Measurements from ENCODE around the gene ZIC5. TPM values are rescaled to one million over a fixed set of nuclear protein-coding genes. Genes with fewer than 3 reads are reported as not detected.

The ZIC5 gene
- total and polyA plus RNA-seq, 12 donors = 0.04 TPM; not detected in 11

GRCh38 chr13:99997702-99998214 lies 26.2 kb upstream of the ZIC5 start:
- Histone ChIP-seq H3K4me1 (replicated peaks in 1 of 2) (no peaks in the 10 kb centered on the region), H3K4me3 (no peak overlapping the region), H3K27me3 (peaks cover 64% of the 10 kb centered on the region), H3K27ac (no peak overlapping the region), H3K9me3 (replicated peaks in 1 of 3) (no peaks in the 10 kb centered on the region), H3K36me3 (replicated peaks in 1 of 2) (no peaks in the 10 kb centered on the region)
- intact Hi-C loops (cut with DNase I) = no loop called here
- WGBS, 4 donors = 47 to 91% (median 50%) methylated on average over 12 to 40 of the region's 40 CpGs
- TF ChIP-seq POLR2A (IDR thresholded peaks at IDR 0.05) (no peak), CTCF (IDR thresholded peaks at IDR 0.05) (no peak)
- DNase-seq = no peak

GRCh38 chr13:99996381-99996973 lies 24.9 kb upstream of the ZIC5 start:
- Histone ChIP-seq H3K27me3 (peaks cover 76% of the 10 kb centered on the region), H3K9me3 (replicated peaks in 1 of 3) (no peaks in the 10 kb centered on the region), H3K4me3 (no peak overlapping the region), H3K36me3 (replicated peaks in 1 of 2) (no peaks in the 10 kb centered on the region), H3K27ac (no peak overlapping the region), H3K4me1 (replicated peaks in 1 of 2) (no peaks in the 10 kb centered on the region)
- 26 to 29% (median 28%) methylated on average over 8 of the region's 8 CpGs for WGBS, 4 donors
- intact Hi-C loops (cut with DNase I) = no loop called here
- no peak for DNase-seq
- TF ChIP-seq POLR2A (IDR thresholded peaks at IDR 0.05) (no peak), CTCF (IDR thresholded peaks at IDR 0.05) (no peak)

- no peak for TF ChIP-seq POLR2A (IDR thresholded peaks at IDR 0.05)
- no peak for TF ChIP-seq CTCF (IDR thresholded peaks at IDR 0.05)
Measured at GRCh38 chr13:99995589-99996380, 24.2 kb upstream of the ZIC5 start.

GRCh38 chr13:99995104-99995588 lies 23.6 kb upstream of the ZIC5 start:
- Histone ChIP-seq H3K4me1 (replicated peaks in 1 of 2) (no peaks in the 10 kb centered on the region), H3K27ac (no peak overlapping the region), H3K36me3 (replicated peaks in 1 of 2) (no peaks in the 10 kb centered on the region), H3K9me3 (replicated peaks in 1 of 3) (no peaks in the 10 kb centered on the region), H3K27me3 (peaks cover 90% of the 10 kb centered on the region), H3K4me3 (no peak overlapping the region)
- intact Hi-C loops (cut with DNase I) = no loop called here
- no peak for DNase-seq
- no peak for TF ChIP-seq CTCF (IDR thresholded peaks at IDR 0.05)
- TF ChIP-seq POLR2A (IDR thresholded peaks at IDR 0.05) = no peak
- WGBS, 4 donors = 22 to 30% (median 26%) methylated on average over 3 of the region's 3 CpGs

More at GRCh38 chr13:99995589-99996380, 24.2 kb upstream of the ZIC5 start:
- WGBS, 4 donors = 12 to 15% (median 14%) methylated on average over 21 of the region's 21 CpGs
- no peak overlapping the region for H3K27ac ChIP-seq
- intact Hi-C loops (cut with DNase I) = no loop called here
- no peaks in the 10 kb centered on the region for H3K4me1 ChIP-seq (replicated peaks in 1 of 2)
- no peak for DNase-seq
- peaks cover 83% of the 10 kb centered on the region for H3K27me3 ChIP-seq
- no peaks in the 10 kb centered on the region for H3K9me3 ChIP-seq (replicated peaks in 1 of 3)
- H3K36me3 ChIP-seq (replicated peaks in 1 of 2) = no peaks in the 10 kb centered on the region
- no peak overlapping the region for H3K4me3 ChIP-seq

Data from adrenal gland (tissue), 12 donors.